K562 (cell line): ENCODE results near the gene ADAMTS2. TPM values are rescaled to one million over a fixed set of nuclear protein-coding genes. Genes with fewer than 3 reads are reported as not detected.

Experiments used
- ATAC-seq: fragments of 200-7000 bp; cut with Tn5 transposase; 3 replicates; pipeline ENCODE4 v1.9.1; 2020; ENCODE audit warnings: moderate library complexity
- BruUV-seq: library from RNA; stranded (reverse); fragments of 400-500 nt; replicated peaks from 2 replicates; lab custom pipeline; 2021; lab: Mats Ljungman, UMichigan
- CTCF ChIA-PET: fragments of 300-600 bp; formaldehyde crosslinking; extraction: SDS; loops from one replicate; lab custom pipeline; 2021; ENCODE audit warnings: low intra/inter-chr PET ratio; lab: Yijun Ruan, JAX
- POLR2A ChIA-PET: fragments of 300-600, 350-650 bp; sonication (Branson Sonifier 250); formaldehyde crosslinking; extraction: SDS; loops from one replicate; lab custom pipeline; 2021; ENCODE audit warnings: antibody characterized with exemption, inconsistent platforms; lab: Yijun Ruan, JAX
- DNase-seq, 4 experiments: peaks; one replicate each; pipeline versions ENCODE4 v3.0.0 to v3.0.0-alpha.2; 2011 to 2018; ENCODE audit warnings: low spot score in 3 of 4, mixed read lengths in 3 of 4; ENCODE audit errors: extremely low read depth in 1 of 4
- FAIRE-seq: peaks from 2 replicates; lab custom pipeline; 2011; peaks lifted over from hg19 to GRCh38; lab: Jason Lieb, UNC
- H2AFZ ChIP-seq: 2 replicates; pipeline ENCODE4 v1.6.0; 2011; ENCODE audit warnings: low read depth, low read length, control low read depth, inconsistent platforms
- H3K27ac ChIP-seq: fragments of 200-600 bp; 3 replicates; pipeline ENCODE4 v1.8.0; 2011; ENCODE audit warnings: low read depth, mild to moderate bottlenecking, control low read depth, inconsistent platforms, low read length, moderate library complexity, mixed read lengths; ENCODE audit errors: extremely low read depth
- H3K27me3 ChIP-seq, 2 experiments: fragments of 300-600 bp in 1 of 2; 2 replicates in 1 of 2; 3 replicates in 1 of 2; pipeline versions ENCODE4 v1.6.0 to v1.8.0; 2011; ENCODE audit warnings: inconsistent platforms in 2 of 2, low read length in 2 of 2, mild to moderate bottlenecking in 1 of 2, mixed read lengths in 1 of 2, moderate library complexity in 1 of 2; ENCODE audit not compliant: control insufficient read depth in 2 of 2, insufficient read depth in 2 of 2
- H3K36me3 ChIP-seq: fragments of 300-600 bp; 3 replicates; pipeline ENCODE4 v1.8.0; 2011; ENCODE audit warnings: mild to moderate bottlenecking, low read length, inconsistent platforms; ENCODE audit not compliant: control insufficient read depth, insufficient read depth
- H3K4me1 ChIP-seq, 2 experiments: fragments of 200-600 bp in 1 of 2; replicated peaks in 1 of 2; 2 replicates in 1 of 2; 3 replicates in 1 of 2; pipeline versions ENCODE4 v1.5.1 to v1.8.0; 2011; ENCODE audit warnings: inconsistent platforms in 2 of 2, low read length in 2 of 2, mild to moderate bottlenecking in 1 of 2, mixed read lengths in 1 of 2, moderate library complexity in 1 of 2; ENCODE audit not compliant: control insufficient read depth in 2 of 2, insufficient read depth in 2 of 2
- H3K4me2 ChIP-seq: 2 replicates; pipeline ENCODE4 v1.6.1; 2011; ENCODE audit warnings: low read length, control low read depth, inconsistent platforms, mixed read lengths; ENCODE audit not compliant: insufficient read depth
- H3K4me3 ChIP-seq: fragments of 200-600 bp; sonication (generic), shearing (Covaris generic); 2 replicates; pipeline ENCODE4 v1.5.1; 2016; ENCODE audit warnings: control low read depth, inconsistent platforms
- H3K79me2 ChIP-seq: fragments of 200-600 bp; 3 replicates; pipeline ENCODE4 v1.8.0; 2011; ENCODE audit warnings: low read length, inconsistent platforms; ENCODE audit not compliant: control insufficient read depth, insufficient read depth
- H3K9ac ChIP-seq, 2 experiments: 2 replicates each; pipeline versions ENCODE4 v1.6.0 to v1.6.1; 2011; ENCODE audit warnings: low read depth in 2 of 2, low read length in 2 of 2, control low read depth in 1 of 2, inconsistent platforms in 1 of 2, mild to moderate bottlenecking in 1 of 2, mixed read lengths in 1 of 2; ENCODE audit not compliant: insufficient read depth in 1 of 2
- H3K9me1 ChIP-seq: one replicate; pipeline ENCODE4 v1.6.0; 2011; ENCODE audit warnings: inconsistent platforms, mild to moderate bottlenecking, low read length, moderate library complexity; ENCODE audit not compliant: control insufficient read depth, insufficient read depth
- H3K9me3 ChIP-seq: replicated peaks from 2 replicates; pipeline ENCODE4 v1.5.1; 2011; ENCODE audit warnings: low read depth, low read length, inconsistent platforms; ENCODE audit not compliant: control insufficient read depth, insufficient read depth
- H4K20me1 ChIP-seq: replicated peaks from 2 replicates; pipeline ENCODE4 v1.6.1; 2011; ENCODE audit warnings: low read length, inconsistent platforms, mixed read lengths; ENCODE audit not compliant: control insufficient read depth, insufficient read depth
- BRD4 ChIP-seq: fragments of 200-600 bp; sonication (generic); IDR thresholded peaks from 2 replicates; pipeline ENCODE4 v1.6.1; 2017; ENCODE audit warnings: inconsistent platforms
- CBFA2T2 ChIP-seq: fragments of 450-650 bp; conservative IDR thresholded peaks from 2 replicates; pipeline ENCODE4 v1.6.1; 2017; ENCODE audit warnings: mild to moderate bottlenecking
- COPS2 ChIP-seq: fragments of 450-650 bp; conservative IDR thresholded peaks from 2 replicates; pipeline ENCODE4 v1.6.1; 2016; ENCODE audit warnings: mild to moderate bottlenecking, moderate library complexity
- E2F4 ChIP-seq: sonication (generic); formaldehyde crosslinking; IDR thresholded peaks from 2 replicates; pipeline ENCODE4 v1.8.0; 2022; ENCODE audit warnings: mild to moderate bottlenecking, low read depth, missing genetic modification reagents
- HSF4 ChIP-seq: fragments of 250-450 bp; sonication (Bioruptor Pico); IDR thresholded peaks from 2 replicates; pipeline ENCODE4 v2.1.2; 2022; ENCODE audit warnings: mild to moderate bottlenecking, moderate library complexity, borderline replicate concordance
- MAFF ChIP-seq: IDR thresholded peaks from 2 replicates; pipeline ENCODE4 v1.6.1; 2012; ENCODE audit warnings: low read length, improper control_type of control experiment
- MLX ChIP-seq, 2 experiments: fragments of 450-650 bp in 1 of 2; sonication (generic) in 1 of 2; formaldehyde crosslinking; conservative IDR thresholded peaks; 2 replicates each; pipeline versions ENCODE4 v1.4.0 to v1.8.1; 2020 to 2022; ENCODE audit warnings: mild to moderate bottlenecking in 1 of 2, missing genetic modification reagents in 1 of 2
- PATZ1 ChIP-seq: fragments of 250-450 bp; sonication (Bioruptor Pico); IDR thresholded peaks from 2 replicates; pipeline ENCODE4 v1.5.0; 2020; ENCODE audit warnings: mild to moderate bottlenecking, borderline replicate concordance
- PRPF4 ChIP-seq: fragments of 200-400 bp; formaldehyde crosslinking; IDR thresholded peaks from one replicate; pipeline ENCODE4 v1.6.1; 2017; ENCODE audit warnings: low read length, low read depth, mild to moderate bottlenecking; ENCODE audit not compliant: insufficient read depth, poor library complexity, severe bottlenecking
- SAFB ChIP-seq: fragments of 200-400 bp; formaldehyde crosslinking; IDR thresholded peaks from 2 replicates; pipeline ENCODE4 v1.6.1; 2017; ENCODE audit warnings: low read depth, low read length, borderline replicate concordance
- ZNF445 ChIP-seq: fragments of 250-450 bp; sonication (Bioruptor Pico); IDR thresholded peaks from 2 replicates; pipeline ENCODE4 v1.4.0; 2020; ENCODE audit warnings: low read depth, mild to moderate bottlenecking, moderate library complexity
- ZNF655 ChIP-seq: fragments of 250-450 bp; sonication (Bioruptor Pico); IDR thresholded peaks from 2 replicates; pipeline ENCODE4 v1.5.0; 2021
- WGBS: fragments of 100-300 bp; shearing (Covaris generic); methylation state at CpG from one replicate; pipeline ENCODE4 v1.1.6; 2016; ENCODE audit warnings: low coverage, mixed read lengths; ENCODE audit not compliant: insufficient coverage; ENCODE audit errors: missing lambda C conversion rate; 5-methylcytosine and 5-hydroxymethylcytosine counted together
- in situ Hi-C: fragments of 300-500 bp; cut with MboI; formaldehyde crosslinking; loops from 4 replicates; pipeline ENCODE4 v1.15.0; 2018; ENCODE audit warnings: inconsistent platforms, mixed read lengths
- intact Hi-C: fragments of 100-400 bp; cut with micrococcal nuclease; formaldehyde crosslinking; loops from 2 replicates; pipeline ENCODE4 v1.14.2; 2022
- polyA plus RNA-seq, 8 experiments: library from polyadenylated mRNA; depleted of rRNA in 4 of 8; stranded (reverse) in 5 of 8; unstranded in 3 of 8; fragments of >200 nt; fragmentation: Nextera tagmentation in 2 of 8; fragmentation: Illumina TruSeq in 1 of 8; extraction: Ambion mirVana in 2 of 8; extraction: Trizol in 1 of 8; gene quantifications; 2 replicates each; pipeline versions ENCODE4 v1.2.1 to v1.2.3, GENCODE V29; 2011 to 2014; ENCODE audit warnings: inconsistent platforms in 1 of 8, missing spikeins in 1 of 8
- total RNA-seq, 7 experiments: library from RNA; depleted of rRNA in 6 of 7; stranded (reverse); fragments of >200 nt in 6 of 7; fragmentation: Illumina TruSeq in 2 of 7; extraction: Trizol in 2 of 7; gene quantifications; 2 replicates each; pipeline versions ENCODE4 v1.2.1 to v1.2.3, GENCODE V29; 2011 to 2021; ENCODE audit warnings: low replicate concordance in 1 of 7

Gene ADAMTS2
- total and polyA plus RNA-seq, 9 of the 15 experiments (the other 6 are each of a cell fraction or from before 2014, with no cell fraction given): not detected

- TF ChIP-seq E2F4 (CRISPR knock-in tag) (no peak), BRD4 (no peak), PRPF4 (no peak), PATZ1 (no peak), SAFB (no peak)
Observed at GRCh38 chr5:179124273-179124852, 220.9 kb downstream of the ADAMTS2 start (continued).

- in situ Hi-C loops (no loop called here), intact Hi-C loops (no loop called here)
- Histone ChIP-seq H3K9ac (no peak overlapping the region), H2AFZ (no peak overlapping the region), H3K9me3 (no peaks in the 10 kb centered on the region), H4K20me1 (no peaks in the 10 kb centered on the region), H3K27ac (no peak overlapping the region), H3K36me3 (no peaks in the 10 kb centered on the region), H3K9me1 (no peaks in the 10 kb centered on the region), H3K4me2 (no peak overlapping the region), H3K4me3 (no peak overlapping the region), H3K4me1 (peaks cover 0 to 7% of the 10 kb centered on the region in 2 experiments; a peak in 1 of 5 replicates), H3K27me3 (peaks cover 0 to 58% of the 10 kb centered on the region in 2 experiments; a peak in 2 of 5 replicates), H3K79me2 (no peaks in the 10 kb centered on the region)
- ATAC-seq (no peak), FAIRE-seq (no peak), DNase-seq (no peak)
- 1% methylated on average over 19 of the region's 19 CpGs for WGBS
- BruUV-seq: no TSS peak
- ChIA-PET POLR2A (interaction anchor here (0.5 to 0.6 kb wide), 2 partner anchors 197 to 370 kb away, joined by 3 read pairs; no protein-coding TSS in a partner anchor), CTCF (no interaction called here)
- TF ChIP-seq CBFA2T2 (no peak), COPS2 (no peak), MLX (CRISPR knock-in tag; conservative IDR thresholded peaks at IDR 0.05) (no peak), HSF4 (CRISPR knock-in tag) (no peak), MAFF (no peak), ZNF655 (CRISPR knock-in tag) (no peak), ZNF445 (CRISPR knock-in tag) (no peak)
Observed at GRCh38 chr5:179123491-179124272, 221.6 kb downstream of the ADAMTS2 start.
